GM12878 (cell line): ENCODE results near the gene IL31. TPM values are rescaled to one million over a fixed set of nuclear protein-coding genes. Genes with fewer than 3 reads are reported as not detected.

Experiments
- ATAC-seq: fragments of 200-7000 bp; cut with Tn5 transposase; 3 replicates; pipeline ENCODE4 v1.9.1; 2020; ENCODE audit warnings: mild to moderate bottlenecking, moderate library complexity
- BruUV-seq: library from RNA; stranded (reverse); fragments of 400-500 nt; replicated peaks from 2 replicates; lab custom pipeline; 2021; lab: Mats Ljungman, UMichigan
- CTCF ChIA-PET: fragments of 300-600 bp; sonication (Branson Sonifier 250); formaldehyde crosslinking; extraction: SDS; loops from one replicate; lab custom pipeline; 2021; ENCODE audit warnings: inconsistent platforms; lab: Yijun Ruan, JAX
- POLR2A ChIA-PET: fragments of 350-600 bp; formaldehyde crosslinking; extraction: SDS; loops from one replicate; lab custom pipeline; 2021; ENCODE audit warnings: inconsistent platforms; lab: Charles Lee
- RAD21 ChIA-PET: fragments of 300-600 bp; sonication (Branson Sonifier 250); formaldehyde crosslinking; loops from one replicate; lab custom pipeline; 2023; ENCODE audit warnings: antibody characterized with exemption; ENCODE audit not compliant: unreplicated experiment; lab: Charles Lee
- SMC1A ChIA-PET: fragments of 300-600 bp; sonication (Branson Sonifier 250); formaldehyde crosslinking; loops from one replicate; lab custom pipeline; 2023; ENCODE audit not compliant: unreplicated experiment, uncharacterized antibody; lab: Charles Lee
- DNase-seq: peaks from one replicate; pipeline ENCODE4 v3.0.0-alpha.2; 2011; ENCODE audit warnings: low read depth, low spot score
- FAIRE-seq: peaks from 3 replicates; lab custom pipeline; 2011; peaks lifted over from hg19 to GRCh38; lab: Jason Lieb, UNC
- H2AFZ ChIP-seq: 2 replicates; pipeline ENCODE4 v1.6.0; 2011; ENCODE audit warnings: low read depth, low read length, control low read depth; ENCODE audit not compliant: control insufficient read depth
- H3K27ac ChIP-seq: 2 replicates; pipeline ENCODE4 v1.5.1; 2011; ENCODE audit warnings: control low read depth; ENCODE audit not compliant: control insufficient read depth, insufficient read depth
- H3K27me3 ChIP-seq, 2 experiments: replicated peaks in 1 of 2; 2 replicates each; pipeline versions ENCODE4 v1.6.0 to v1.6.1; 2011; ENCODE audit warnings: low read length in 1 of 2; ENCODE audit not compliant: control insufficient read depth in 2 of 2, insufficient read depth in 2 of 2
- H3K36me3 ChIP-seq, 2 experiments: 2 replicates each; pipeline ENCODE4 v1.5.1; 2011; ENCODE audit warnings: low read length in 1 of 2; ENCODE audit not compliant: control insufficient read depth in 2 of 2, insufficient read depth in 2 of 2
- H3K4me1 ChIP-seq: 2 replicates; pipeline ENCODE4 v1.6.1; 2011; ENCODE audit warnings: mild to moderate bottlenecking, low read length, moderate library complexity, mixed read lengths; ENCODE audit not compliant: control insufficient read depth, insufficient read depth
- H3K4me2 ChIP-seq: 2 replicates; pipeline ENCODE4 v1.6.0; 2011; ENCODE audit warnings: control low read depth; ENCODE audit not compliant: control insufficient read depth, insufficient read depth
- H3K4me3 ChIP-seq: fragments of 200-600 bp; sonication (generic); 2 replicates; pipeline ENCODE4 v1.5.1; 2016
- H3K79me2 ChIP-seq: 2 replicates; pipeline ENCODE4 v1.6.0; 2011; ENCODE audit warnings: low read length; ENCODE audit not compliant: control insufficient read depth, insufficient read depth
- H3K9ac ChIP-seq: 2 replicates; pipeline ENCODE4 v1.8.0; 2011; ENCODE audit warnings: low read length, control low read depth, mixed read lengths; ENCODE audit not compliant: control insufficient read depth, insufficient read depth
- H3K9me3 ChIP-seq: replicated peaks from 3 replicates; pipeline ENCODE4 v1.5.1; 2011; ENCODE audit warnings: mild to moderate bottlenecking, low read length; ENCODE audit not compliant: control insufficient read depth, insufficient read depth
- H4K20me1 ChIP-seq: 2 replicates; pipeline ENCODE4 v1.6.0; 2011; ENCODE audit not compliant: control insufficient read depth, insufficient read depth
- ASH2L ChIP-seq: fragments of 300-600, 200-600 bp; sonication (generic); IDR thresholded peaks from 2 replicates; pipeline ENCODE4 v1.6.1; 2017; ENCODE audit warnings: low read depth, mild to moderate bottlenecking, borderline replicate concordance
- CBFB ChIP-seq: IDR thresholded peaks from 2 replicates; pipeline ENCODE4 v1.6.1; 2016; ENCODE audit warnings: antibody characterized with exemption, low read depth
- CBX5 ChIP-seq: sonication (generic); IDR thresholded peaks from 2 replicates; pipeline ENCODE4 v1.6.1; 2016; ENCODE audit warnings: low read depth, moderate library complexity, mild to moderate bottlenecking, inconsistent platforms
- CREM ChIP-seq: IDR thresholded peaks from 2 replicates; pipeline ENCODE4 v1.6.1; 2014; ENCODE audit warnings: antibody characterized with exemption, low read depth
- EED ChIP-seq: sonication (generic); IDR thresholded peaks from 2 replicates; pipeline ENCODE4 v1.6.1; 2016; ENCODE audit warnings: antibody characterized with exemption, low read depth
- GATAD2B ChIP-seq: fragments of 450-650 bp; conservative IDR thresholded peaks from 2 replicates; pipeline ENCODE4 v1.6.1; 2017; ENCODE audit warnings: low read depth, mild to moderate bottlenecking, moderate library complexity
- HDAC2 ChIP-seq: fragments of 200-600 bp; sonication (generic); IDR thresholded peaks from 2 replicates; pipeline ENCODE4 v1.6.1; 2017
- NRF1 ChIP-seq: conservative IDR thresholded peaks from 2 replicates; pipeline ENCODE4 v1.6.1; 2011; ENCODE audit warnings: mild to moderate bottlenecking, low read depth, low read length, improper control_type of control experiment
- PML ChIP-seq: IDR thresholded peaks from 2 replicates; pipeline ENCODE4 v1.6.1; 2012; ENCODE audit warnings: low read length, inconsistent platforms
- SIX5 ChIP-seq: IDR thresholded peaks from 2 replicates; pipeline ENCODE4 v1.6.1; 2011; ENCODE audit warnings: mild to moderate bottlenecking, low read depth, low read length, moderate library complexity; ENCODE audit not compliant: severe bottlenecking
- TAF1 ChIP-seq: IDR thresholded peaks from 2 replicates; pipeline ENCODE4 v1.6.1; 2011; ENCODE audit warnings: mild to moderate bottlenecking, low read depth, low read length, borderline replicate concordance
- TARDBP ChIP-seq: IDR thresholded peaks from 2 replicates; pipeline ENCODE4 v1.6.1; 2016; ENCODE audit warnings: borderline replicate concordance
- TCF3 ChIP-seq: IDR thresholded peaks from 2 replicates; pipeline ENCODE4 v1.6.1; 2012; ENCODE audit warnings: low read depth, mild to moderate bottlenecking, low read length, borderline replicate concordance; ENCODE audit not compliant: insufficient read depth
- whole genome bisulfite sequencing: methylation state at CpG from one replicate; pipeline ENCODE4 v1.1.6; 2016; ENCODE audit warnings: low lambda C conversion rate; ENCODE audit not compliant: insufficient replicate concordance, insufficient coverage; ENCODE audit errors: missing lambda C conversion rate; 5-methylcytosine and 5-hydroxymethylcytosine counted together
- in situ Hi-C: fragments of 300-500 bp; cut with MboI; formaldehyde crosslinking; loops from 9 replicates; pipeline ENCODE4 v1.14.3; 2018; ENCODE audit warnings: mixed read lengths
- intact Hi-C: fragments of 100-400 bp; cut with micrococcal nuclease; formaldehyde crosslinking; loops from one replicate; pipeline ENCODE4 v1.14.2; 2022; ENCODE audit not compliant: unreplicated experiment
- polyA plus RNA-seq, 11 experiments: library from polyadenylated mRNA; depleted of rRNA in 4 of 11; unstranded in 6 of 11; stranded (reverse) in 5 of 11; fragments of >200 nt; fragmentation: Nextera tagmentation in 4 of 11; fragmentation: Illumina TruSeq in 1 of 11; extraction: Ambion mirVana in 4 of 11; extraction: Trizol in 1 of 11; gene quantifications; 1 replicate in 1 of 11; 2 replicates in 10 of 11; pipeline versions ENCODE4 v1.2.1 to v1.2.3, GENCODE V29; 2011 to 2016; ENCODE audit warnings: inconsistent platforms in 2 of 11, missing spikeins in 2 of 11, low read depth in 1 of 11
- total RNA-seq, 4 experiments: library from RNA; depleted of rRNA in 3 of 4; stranded (reverse); fragments of >200 nt in 3 of 4; fragmentation: Illumina TruSeq in 1 of 4; extraction: Trizol in 1 of 4; gene quantifications; 2 replicates each; pipeline versions ENCODE4 v1.2.1 to v1.2.3, GENCODE V29; 2013 to 2021
- TF ChIP-seq, protein P1 (sequence below): fragments of 450-650 bp; IDR thresholded peaks from 2 replicates; pipeline ENCODE4 v1.6.1; 2018; ENCODE audit warnings: borderline replicate concordance, mild to moderate bottlenecking; ENCODE audit not compliant: partially characterized antibody
- TF ChIP-seq, protein P2 (sequence below): IDR thresholded peaks from 2 replicates; pipeline ENCODE4 v1.6.1; 2011; ENCODE audit warnings: low read depth, low read length, improper control_type of control experiment, borderline replicate concordance
- TF ChIP-seq, protein P3 (sequence below): fragments of 450-650 bp; IDR thresholded peaks from 2 replicates; pipeline ENCODE4 v1.6.1; 2017; ENCODE audit warnings: mild to moderate bottlenecking, moderate library complexity
- TF ChIP-seq, protein P4 (sequence below): IDR thresholded peaks from 2 replicates; pipeline ENCODE4 v1.6.1; 2012; ENCODE audit warnings: low read depth, low read length, improper control_type of control experiment

The IL31 gene
- total and polyA plus RNA-seq, 10 of the 15 experiments (the other 5 are each of a cell fraction or from before 2014, with no cell fraction given) = not detected

DNA sequence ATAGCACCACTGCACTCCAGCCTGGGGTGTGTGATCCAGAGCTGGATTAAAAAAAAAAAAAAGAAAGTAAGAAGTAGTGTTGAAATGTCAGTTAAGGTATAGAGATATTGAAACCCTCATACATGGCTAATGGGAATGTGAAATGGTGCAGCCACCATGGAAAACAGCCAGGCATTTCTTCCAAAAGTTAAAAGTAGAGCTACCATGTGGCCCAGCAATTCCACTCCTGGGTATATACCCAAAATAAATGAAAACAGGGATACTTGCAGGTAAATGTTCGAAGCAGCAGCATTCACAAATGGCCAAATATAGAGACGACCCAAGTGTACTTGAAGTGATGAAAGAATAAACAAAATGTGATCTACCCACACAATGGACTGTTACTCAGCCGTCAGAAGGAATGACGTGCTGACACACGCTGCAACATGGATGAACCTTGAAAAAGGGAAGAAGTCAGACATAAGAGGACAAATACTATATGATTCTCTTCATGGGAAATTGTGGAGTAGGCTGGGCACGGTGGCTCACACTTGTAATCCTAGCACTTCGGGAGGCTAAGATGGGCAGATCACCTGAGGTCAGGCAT is 15.2 kb downstream of the IL31 start:
- intact Hi-C loops = no loop called here
- no peak for ATAC-seq
- CTCF ChIA-PET = interaction anchor here (0.6 to 2.5 kb wide), 3 partner anchors 104 to 377 kb away, joined by 3 to 5 read pairs (median 4); no protein-coding TSS in a partner anchor
- TF ChIP-seq EED = no peak
- TF ChIP-seq, protein P1, sequence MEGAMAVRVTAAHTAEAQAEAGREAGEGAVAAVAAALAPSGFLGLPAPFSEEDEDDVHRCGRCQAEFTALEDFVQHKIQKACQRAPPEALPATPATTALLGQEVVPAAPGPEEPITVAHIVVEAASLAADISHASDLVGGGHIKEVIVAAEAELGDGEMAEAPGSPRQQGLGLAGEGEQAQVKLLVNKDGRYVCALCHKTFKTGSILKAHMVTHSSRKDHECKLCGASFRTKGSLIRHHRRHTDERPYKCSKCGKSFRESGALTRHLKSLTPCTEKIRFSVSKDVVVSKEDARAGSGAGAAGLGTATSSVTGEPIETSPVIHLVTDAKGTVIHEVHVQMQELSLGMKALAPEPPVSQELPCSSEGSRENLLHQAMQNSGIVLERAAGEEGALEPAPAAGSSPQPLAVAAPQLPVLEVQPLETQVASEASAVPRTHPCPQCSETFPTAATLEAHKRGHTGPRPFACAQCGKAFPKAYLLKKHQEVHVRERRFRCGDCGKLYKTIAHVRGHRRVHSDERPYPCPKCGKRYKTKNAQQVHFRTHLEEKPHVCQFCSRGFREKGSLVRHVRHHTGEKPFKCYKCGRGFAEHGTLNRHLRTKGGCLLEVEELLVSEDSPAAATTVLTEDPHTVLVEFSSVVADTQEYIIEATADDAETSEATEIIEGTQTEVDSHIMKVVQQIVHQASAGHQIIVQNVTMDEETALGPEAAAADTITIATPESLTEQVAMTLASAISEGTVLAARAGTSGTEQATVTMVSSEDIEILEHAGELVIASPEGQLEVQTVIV = no peak
- no peak for TF ChIP-seq PML
- TF ChIP-seq TARDBP = no peak
- no peak for TF ChIP-seq HDAC2
- TF ChIP-seq, protein P2, sequence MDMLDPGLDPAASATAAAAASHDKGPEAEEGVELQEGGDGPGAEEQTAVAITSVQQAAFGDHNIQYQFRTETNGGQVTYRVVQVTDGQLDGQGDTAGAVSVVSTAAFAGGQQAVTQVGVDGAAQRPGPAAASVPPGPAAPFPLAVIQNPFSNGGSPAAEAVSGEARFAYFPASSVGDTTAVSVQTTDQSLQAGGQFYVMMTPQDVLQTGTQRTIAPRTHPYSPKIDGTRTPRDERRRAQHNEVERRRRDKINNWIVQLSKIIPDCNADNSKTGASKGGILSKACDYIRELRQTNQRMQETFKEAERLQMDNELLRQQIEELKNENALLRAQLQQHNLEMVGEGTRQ = no peak
- no peak for TF ChIP-seq CREM
- TF ChIP-seq ASH2L = no peak
- no peak for TF ChIP-seq CBX5
- TF ChIP-seq GATAD2B = no peak
- TF ChIP-seq, protein P3, sequence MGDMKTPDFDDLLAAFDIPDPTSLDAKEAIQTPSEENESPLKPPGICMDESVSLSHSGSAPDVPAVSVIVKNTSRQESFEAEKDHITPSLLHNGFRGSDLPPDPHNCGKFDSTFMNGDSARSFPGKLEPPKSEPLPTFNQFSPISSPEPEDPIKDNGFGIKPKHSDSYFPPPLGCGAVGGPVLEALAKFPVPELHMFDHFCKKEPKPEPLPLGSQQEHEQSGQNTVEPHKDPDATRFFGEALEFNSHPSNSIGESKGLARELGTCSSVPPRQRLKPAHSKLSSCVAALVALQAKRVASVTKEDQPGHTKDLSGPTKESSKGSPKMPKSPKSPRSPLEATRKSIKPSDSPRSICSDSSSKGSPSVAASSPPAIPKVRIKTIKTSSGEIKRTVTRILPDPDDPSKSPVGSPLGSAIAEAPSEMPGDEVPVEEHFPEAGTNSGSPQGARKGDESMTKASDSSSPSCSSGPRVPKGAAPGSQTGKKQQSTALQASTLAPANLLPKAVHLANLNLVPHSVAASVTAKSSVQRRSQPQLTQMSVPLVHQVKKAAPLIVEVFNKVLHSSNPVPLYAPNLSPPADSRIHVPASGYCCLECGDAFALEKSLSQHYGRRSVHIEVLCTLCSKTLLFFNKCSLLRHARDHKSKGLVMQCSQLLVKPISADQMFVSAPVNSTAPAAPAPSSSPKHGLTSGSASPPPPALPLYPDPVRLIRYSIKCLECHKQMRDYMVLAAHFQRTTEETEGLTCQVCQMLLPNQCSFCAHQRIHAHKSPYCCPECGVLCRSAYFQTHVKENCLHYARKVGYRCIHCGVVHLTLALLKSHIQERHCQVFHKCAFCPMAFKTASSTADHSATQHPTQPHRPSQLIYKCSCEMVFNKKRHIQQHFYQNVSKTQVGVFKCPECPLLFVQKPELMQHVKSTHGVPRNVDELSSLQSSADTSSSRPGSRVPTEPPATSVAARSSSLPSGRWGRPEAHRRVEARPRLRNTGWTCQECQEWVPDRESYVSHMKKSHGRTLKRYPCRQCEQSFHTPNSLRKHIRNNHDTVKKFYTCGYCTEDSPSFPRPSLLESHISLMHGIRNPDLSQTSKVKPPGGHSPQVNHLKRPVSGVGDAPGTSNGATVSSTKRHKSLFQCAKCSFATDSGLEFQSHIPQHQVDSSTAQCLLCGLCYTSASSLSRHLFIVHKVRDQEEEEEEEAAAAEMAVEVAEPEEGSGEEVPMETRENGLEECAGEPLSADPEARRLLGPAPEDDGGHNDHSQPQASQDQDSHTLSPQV = no peak
- TF ChIP-seq CBFB = no peak
- TF ChIP-seq, protein P4, sequence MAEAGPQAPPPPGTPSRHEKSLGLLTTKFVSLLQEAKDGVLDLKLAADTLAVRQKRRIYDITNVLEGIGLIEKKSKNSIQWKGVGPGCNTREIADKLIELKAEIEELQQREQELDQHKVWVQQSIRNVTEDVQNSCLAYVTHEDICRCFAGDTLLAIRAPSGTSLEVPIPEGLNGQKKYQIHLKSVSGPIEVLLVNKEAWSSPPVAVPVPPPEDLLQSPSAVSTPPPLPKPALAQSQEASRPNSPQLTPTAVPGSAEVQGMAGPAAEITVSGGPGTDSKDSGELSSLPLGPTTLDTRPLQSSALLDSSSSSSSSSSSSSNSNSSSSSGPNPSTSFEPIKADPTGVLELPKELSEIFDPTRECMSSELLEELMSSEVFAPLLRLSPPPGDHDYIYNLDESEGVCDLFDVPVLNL = no peak
- TF ChIP-seq NRF1 = no peak
- no peak for TF ChIP-seq TCF3
- no peak for TF ChIP-seq SIX5
- no peak for TF ChIP-seq TAF1

More for the DNA sequence above, 15.2 kb downstream of the IL31 start:
- POLR2A ChIA-PET = interaction anchor here (0.7 kb wide), 1 partner anchor 66 kb away, joined by 3 read pairs; no protein-coding TSS in a partner anchor
- H3K4me3 ChIP-seq = no peak overlapping the region
- no peak overlapping the region for H3K4me2 ChIP-seq
- no peaks in the 10 kb centered on the region for H4K20me1 ChIP-seq
- DNase-seq = no peak
- SMC1A ChIA-PET = interaction anchor here (0.7 kb wide), 1 partner anchor 437 kb away, joined by 3 read pairs; no protein-coding TSS in a partner anchor
- H3K4me1 ChIP-seq = peaks cover 3% of the 10 kb centered on the region; the same call in 1 of the 2 replicates
- no peak for FAIRE-seq
- H3K9me3 ChIP-seq = no peaks in the 10 kb centered on the region
- no peaks in the 10 kb centered on the region for H3K79me2 ChIP-seq
- no peak overlapping the region for H3K27ac ChIP-seq
- H3K36me3 ChIP-seq = no peaks in the 10 kb centered on the region
- 65% methylated on average over 7 of the region's 7 CpGs for WGBS
- no peaks in the 10 kb centered on the region for H3K27me3 ChIP-seq
- H2AFZ ChIP-seq = no peak overlapping the region
- in situ Hi-C loops = no loop called here
- BruUV-seq = no TSS peak
- H3K9ac ChIP-seq = no peak overlapping the region
- RAD21 ChIA-PET = no interaction called here
